ENCODE data around the gene ADK.

The ADK gene

GRCh38 chr10:74755273-74755672, 604.3 kb downstream of the ADK start:
- Histone ChIP-seq H3K79me2 (ENCODE audit: low read length) (no peaks in the 10 kb centered on the region), H4K20me1 (ENCODE audit: insufficient read depth, low read length) (no peaks in the 10 kb centered on the region), H3K9ac (ENCODE audit: low read length) (no peak overlapping the region), H3K4me3 (ENCODE audit: low read length) (no peak overlapping the region), H3K27ac (ENCODE audit: low read length) (no peak overlapping the region), H3K9me3 (ENCODE audit: insufficient read depth, low read length) (no peaks in the 10 kb centered on the region), H3K27me3 (ENCODE audit: low read depth, low read length) (0 out of 2 replicates have a peak, but pooled peaks cover 2% of the 10 kb centered on the region), H2AFZ (ENCODE audit: low read depth, low read length) (no peak overlapping the region), H3K36me3 (replicated peaks; ENCODE audit: low read depth, low read length) (no peaks in the 10 kb centered on the region), H3K4me1 (ENCODE audit: low read length) (peaks cover 9% of the 10 kb centered on the region), H3K4me2 (ENCODE audit: low read length) (no peak overlapping the region)
- TF ChIP-seq EZH2phosphoT487 (IDR thresholded peaks at IDR 0.05; ENCODE audit: low read depth) (no peak), CTCF (IDR thresholded peaks at IDR 0.05; ENCODE audit: low read depth, low read length) (no peak)

Measured in OCI-LY3 (cell line).